Skeletal muscle tissue (tissue), 4 donors: ENCODE results near the gene NOL12. TPM values are rescaled to one million over a fixed set of nuclear protein-coding genes. Genes with fewer than 3 reads are reported as not detected.
"Not testable (repeated sequence)": the region's sequence is repeated elsewhere in the genome, so short reads cannot be mapped to it uniquely, and the experiment has no call there.

ENCODE experiments used
- H3K27ac ChIP-seq: one replicate; pipeline ENCODE4 v1.7.0; 2013; ENCODE audit warnings: mild to moderate bottlenecking, low read depth, low read length, inconsistent platforms
- H3K27me3 ChIP-seq, 3 donors: one replicate each; pipeline ENCODE4 v1.7.0; 2013; ENCODE audit warnings: low read length in 3 of 3; ENCODE audit not compliant: control insufficient read depth in 3 of 3, insufficient read depth in 3 of 3
- H3K36me3 ChIP-seq, 3 donors: one replicate each; pipeline ENCODE4 v1.7.0; 2013; ENCODE audit warnings: low read length in 3 of 3; ENCODE audit not compliant: control insufficient read depth in 3 of 3, insufficient read depth in 3 of 3
- H3K4me1 ChIP-seq, 3 donors: one replicate each; pipeline ENCODE4 v1.7.0; 2013; ENCODE audit warnings: low read length in 3 of 3, mild to moderate bottlenecking in 3 of 3; ENCODE audit not compliant: control insufficient read depth in 3 of 3, insufficient read depth in 3 of 3
- H3K4me3 ChIP-seq, 3 donors: one replicate each; pipeline ENCODE4 v1.7.0; 2013; ENCODE audit warnings: low read length in 3 of 3
- H3K9ac ChIP-seq, 3 donors: one replicate each; pipeline ENCODE4 v1.7.0; 2013; ENCODE audit warnings: low read length in 3 of 3, mild to moderate bottlenecking in 3 of 3, moderate library complexity in 2 of 3, low read depth in 1 of 3
- H3K9me3 ChIP-seq, 3 donors: one replicate each; pipeline ENCODE4 v1.7.0; 2013; ENCODE audit warnings: low read length in 3 of 3; ENCODE audit not compliant: control insufficient read depth in 3 of 3
- total RNA-seq: library from RNA; depleted of rRNA; stranded (reverse); fragments of >200 nt; gene quantifications from one replicate; pipeline ENCODE4 v1.2.3, GENCODE V29; 2014
- donor health status: Osteomylitis.

NOL12 gene
- total RNA-seq, 1 donor from 2014 or later, result 7.8 TPM

GRCh38 chr22:37711490-37711889 lies 25.3 kb downstream of the NOL12 start:
- H3K9ac ChIP-seq, result no peak overlapping the region
- peaks cover 0 to 2% (median 0%) of the 10 kb centered on the region in 3 donors for H3K4me1 ChIP-seq
- H3K9me3 ChIP-seq, result no peaks in the 10 kb centered on the region
- no peaks in the 10 kb centered on the region for H3K36me3 ChIP-seq
- H3K27ac ChIP-seq, result no peak overlapping the region
- H3K27me3 ChIP-seq, result no peaks in the 10 kb centered on the region
- H3K4me3 ChIP-seq, result no peak overlapping the region

DNA sequence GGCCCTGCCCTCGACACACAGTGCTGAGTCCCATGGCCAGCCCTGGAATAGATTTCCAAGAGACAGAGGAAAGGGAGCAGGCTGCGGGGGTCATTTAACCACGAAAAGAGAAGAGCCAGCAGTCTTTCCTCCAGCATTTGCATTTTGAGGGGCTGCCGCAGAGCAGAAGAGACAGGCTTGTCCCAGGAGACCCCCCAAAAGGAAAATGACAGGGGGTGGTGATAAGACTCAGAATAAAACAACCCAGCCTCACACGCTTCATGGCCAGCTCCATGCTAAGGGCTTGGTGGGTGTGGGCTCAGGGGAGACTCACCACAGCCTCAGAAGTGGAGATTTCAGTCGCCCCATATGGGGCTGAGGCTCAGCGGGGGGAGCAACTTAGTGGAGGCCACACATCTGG lies 27.6 kb downstream of the NOL12 start:
- peaks cover 0 to 2% (median 0%) of the 10 kb centered on the region in 3 donors for H3K4me1 ChIP-seq
- no peak overlapping the region for H3K9ac ChIP-seq
- no peak overlapping the region for H3K4me3 ChIP-seq
- no peaks in the 10 kb centered on the region for H3K9me3 ChIP-seq
- H3K27me3 ChIP-seq, result no peaks in the 10 kb centered on the region
- H3K36me3 ChIP-seq, result no peaks in the 10 kb centered on the region
- H3K27ac ChIP-seq, result no peak overlapping the region

DNA sequence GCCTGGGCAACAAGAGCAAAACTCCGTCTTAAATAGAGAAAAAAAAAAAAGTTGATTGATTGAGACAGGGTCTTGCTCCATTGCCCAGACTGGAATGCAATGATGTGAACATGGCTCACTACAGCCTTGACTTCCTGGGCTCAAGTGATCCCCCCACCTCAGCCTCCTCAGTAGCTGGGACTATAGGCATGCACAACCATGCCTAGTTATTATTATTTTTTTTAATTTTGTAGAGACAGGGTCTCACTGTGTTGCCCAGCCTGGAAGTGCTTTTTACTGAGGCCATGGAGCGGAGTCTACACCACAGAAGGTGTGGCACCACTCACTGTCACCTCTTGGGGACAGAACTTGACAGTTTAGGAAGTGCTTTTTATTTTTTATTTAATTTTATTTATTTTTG lies 28.5 kb downstream of the NOL12 start:
- no peak overlapping the region for H3K9ac ChIP-seq
- no peaks in the 10 kb centered on the region for H3K4me1 ChIP-seq
- no peaks in the 10 kb centered on the region for H3K9me3 ChIP-seq
- H3K27me3 ChIP-seq, result no peaks in the 10 kb centered on the region
- no peaks in the 10 kb centered on the region for H3K36me3 ChIP-seq
- no peak overlapping the region for H3K27ac ChIP-seq
- no peak overlapping the region for H3K4me3 ChIP-seq

- Histone ChIP-seq H3K9ac (no peak overlapping the region), H3K27ac (no peak overlapping the region), H3K36me3 (no peaks in the 10 kb centered on the region), H3K27me3 (no peaks in the 10 kb centered on the region), H3K9me3 (no peaks in the 10 kb centered on the region), H3K4me1 (no peaks in the 10 kb centered on the region), H3K4me3 (no peak overlapping the region)
These were observed 29.6 kb downstream of the NOL12 start for GRCh38 chr22:37715760-37716159.

GRCh38 chr22:37716708-37717107 lies 30.6 kb downstream of the NOL12 start:
- no peaks in the 10 kb centered on the region for H3K4me1 ChIP-seq
- H3K36me3 ChIP-seq, result no peaks in the 10 kb centered on the region
- H3K9ac ChIP-seq, result no peak overlapping the region

GRCh38 chr22:37717235-37717634 lies 31.1 kb downstream of the NOL12 start:
- H3K36me3 ChIP-seq, H3K9me3 ChIP-seq, H3K27ac ChIP-seq, H3K4me3 ChIP-seq, H3K27me3 ChIP-seq, H3K9ac ChIP-seq, H3K4me1 ChIP-seq: not testable (repeated sequence)

More at GRCh38 chr22:37716708-37717107, 30.6 kb downstream of the NOL12 start:
- Histone ChIP-seq H3K27me3 (no peaks in the 10 kb centered on the region), H3K9me3 (no peaks in the 10 kb centered on the region), H3K27ac (no peak overlapping the region), H3K4me3 (no peak overlapping the region)

DNA sequence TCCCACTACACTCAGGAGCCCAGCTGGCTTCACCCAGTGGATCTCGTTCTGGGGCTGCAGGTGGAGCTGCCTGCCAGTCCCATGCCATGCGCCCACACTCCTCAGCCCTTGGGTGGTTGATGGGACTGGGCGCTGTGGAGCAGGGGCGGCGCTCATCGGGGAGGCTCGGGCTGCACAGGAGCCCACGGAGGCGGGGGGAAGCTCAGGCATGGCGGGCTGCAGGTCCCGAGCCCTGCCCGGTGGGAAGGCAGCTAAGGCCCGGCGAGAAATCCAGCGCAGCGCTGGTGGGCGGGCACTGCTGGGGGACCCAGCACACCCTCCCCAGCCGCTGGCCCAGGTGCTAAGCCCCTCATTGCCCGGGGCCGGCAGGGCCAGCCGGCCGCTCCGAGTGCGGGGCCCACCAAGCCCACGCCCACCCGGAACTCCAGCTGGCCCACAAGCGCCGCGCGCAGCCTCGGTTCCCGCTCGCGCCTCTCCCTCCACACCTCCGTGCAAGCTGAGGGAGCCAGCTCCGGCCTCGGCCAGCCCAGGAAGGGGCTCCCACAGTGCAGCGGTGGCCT lies 31.7 kb downstream of the NOL12 start:
- H3K27ac ChIP-seq, H3K4me3 ChIP-seq, H3K4me1 ChIP-seq, H3K27me3 ChIP-seq, H3K9ac ChIP-seq, H3K9me3 ChIP-seq, H3K36me3 ChIP-seq: not testable (repeated sequence)

- Histone ChIP-seq H3K27ac (no peak overlapping the region), H3K4me1 (peaks cover 3 to 8% (median 5%) of the 10 kb centered on the region in 3 donors), H3K9ac (no peak overlapping the region), H3K4me3 (no peak overlapping the region), H3K9me3 (no peaks in the 10 kb centered on the region), H3K36me3 (peaks cover 0 to 3% (median 0%) of the 10 kb centered on the region in 3 donors), H3K27me3 (no peaks in the 10 kb centered on the region)
These were observed 39.6 kb downstream of the NOL12 start for GRCh38 chr22:37725551-37726240.

- peaks cover 3 to 8% (median 5%) of the 10 kb centered on the region in 3 donors for H3K4me1 ChIP-seq
- H3K27me3 ChIP-seq, result no peaks in the 10 kb centered on the region
- peaks cover 0 to 3% (median 0%) of the 10 kb centered on the region in 3 donors for H3K36me3 ChIP-seq
- H3K9ac ChIP-seq, result no peak overlapping the region
- H3K9me3 ChIP-seq, result no peaks in the 10 kb centered on the region
- no peak overlapping the region for H3K27ac ChIP-seq
- H3K4me3 ChIP-seq, result no peak overlapping the region
These were observed 40.2 kb downstream of the NOL12 start for GRCh38 chr22:37726241-37726887.

- Histone ChIP-seq H3K4me3 (no peak overlapping the region), H3K9ac (no peak overlapping the region), H3K27ac (no peak overlapping the region)
These were observed 42.5 kb downstream of the NOL12 start for GRCh38 chr22:37728620-37729019.

More at GRCh38 chr22:37728620-37729019, 42.5 kb downstream of the NOL12 start:
- Histone ChIP-seq H3K27me3 (no peaks in the 10 kb centered on the region), H3K4me1 (peaks cover 3 to 8% (median 5%) of the 10 kb centered on the region in 3 donors), H3K36me3 (no peaks in the 10 kb centered on the region), H3K9me3 (no peaks in the 10 kb centered on the region)
